HepG2 (cell line): ENCODE data around the gene CFAP73. TPM values are rescaled to one million over a fixed set of nuclear protein-coding genes. Genes with fewer than 3 reads are reported as not detected.

Experiments
- ATAC-seq: fragments of 200-7000 bp; cut with Tn5 transposase; 3 replicates; pipeline ENCODE4 v1.9.1; 2020; ENCODE audit warnings: mild to moderate bottlenecking, moderate library complexity
- BruUV-seq: library from RNA; stranded (reverse); fragments of 400-500 nt; replicated peaks from 2 replicates; lab custom pipeline; 2021; lab: Mats Ljungman, UMichigan
- CTCF ChIA-PET: fragments of 300-600 bp; formaldehyde crosslinking; extraction: SDS; loops from one replicate; lab custom pipeline; 2021; ENCODE audit warnings: low total read pairs, inconsistent platforms, low intra/inter-chr PET ratio; lab: Yijun Ruan, JAX
- POLR2A ChIA-PET: fragments of 350-600 bp; sonication (Branson Sonifier 250); formaldehyde crosslinking; loops from one replicate; lab custom pipeline; 2020; ENCODE audit warnings: antibody characterized with exemption, inconsistent platforms; lab: Yijun Ruan, JAX
- DNase-seq: peaks from one replicate; pipeline ENCODE4 v3.0.0-alpha.2; 2015; ENCODE audit warnings: low spot score
- FAIRE-seq: peaks from 3 replicates; lab custom pipeline; 2011; peaks lifted over from hg19 to GRCh38; lab: Jason Lieb, UNC
- H2AFZ ChIP-seq: one replicate; pipeline ENCODE4 v1.6.1; 2011; ENCODE audit warnings: low read length, inconsistent platforms
- H3K27ac ChIP-seq: fragments of 300-600 bp; 3 replicates; pipeline ENCODE4 v1.8.0; 2011; ENCODE audit warnings: mixed run types, mild to moderate bottlenecking, mixed read lengths, low read length, inconsistent platforms; ENCODE audit not compliant: insufficient read depth; ENCODE audit errors: extremely low read length
- H3K27me3 ChIP-seq, 2 experiments: fragments of 200-600 bp in 1 of 2; 2 replicates in 1 of 2; 3 replicates in 1 of 2; pipeline versions ENCODE4 v1.6.0 to v1.8.0; 2011; ENCODE audit warnings: low read length in 2 of 2, mild to moderate bottlenecking in 2 of 2, moderate library complexity in 2 of 2, inconsistent platforms in 1 of 2; ENCODE audit not compliant: insufficient read depth in 2 of 2, control insufficient read depth in 1 of 2
- H3K36me3 ChIP-seq, 2 experiments: fragments of 200-600 bp in 1 of 2; replicated peaks in 1 of 2; 2 replicates in 1 of 2; 3 replicates in 1 of 2; pipeline versions ENCODE4 v1.5.1 to v1.8.0; 2011; ENCODE audit warnings: low read length in 2 of 2, inconsistent platforms in 1 of 2; ENCODE audit not compliant: insufficient read depth in 2 of 2, control insufficient read depth in 1 of 2
- H3K4me1 ChIP-seq: 2 replicates; pipeline ENCODE4 v1.5.1; 2012; ENCODE audit warnings: low read length, inconsistent platforms; ENCODE audit not compliant: insufficient read depth
- H3K4me2 ChIP-seq: 2 replicates; pipeline ENCODE4 v1.6.0; 2011; ENCODE audit warnings: low read depth, low read length, inconsistent platforms
- H3K4me3 ChIP-seq, 3 experiments: fragments of 200-600 bp in 1 of 3; sonication (generic), shearing (Covaris generic) in 1 of 3; replicated peaks in 1 of 3; 2 replicates each; pipeline ENCODE4 v1.5.1; 2011 to 2016; ENCODE audit warnings: low read length in 3 of 3, inconsistent platforms in 2 of 3, low read depth in 2 of 3, mild to moderate bottlenecking in 2 of 3, control low read depth in 1 of 3, mixed read lengths in 1 of 3; ENCODE audit not compliant: insufficient read depth in 1 of 3
- H3K79me2 ChIP-seq: one replicate; pipeline ENCODE4 v1.6.1; 2011; ENCODE audit warnings: low read length, inconsistent platforms; ENCODE audit not compliant: insufficient read depth
- H3K9ac ChIP-seq: 2 replicates; pipeline ENCODE4 v1.6.0; 2011; ENCODE audit warnings: mild to moderate bottlenecking, low read depth, low read length, inconsistent platforms; ENCODE audit not compliant: insufficient read depth
- H3K9me3 ChIP-seq: 2 replicates; pipeline ENCODE4 v1.5.1; 2012; ENCODE audit warnings: mild to moderate bottlenecking, low read length
- H4K20me1 ChIP-seq: 2 replicates; pipeline ENCODE4 v1.6.0; 2011; ENCODE audit warnings: inconsistent platforms, mild to moderate bottlenecking, low read length, moderate library complexity; ENCODE audit not compliant: insufficient read depth
- ISX ChIP-seq: sonication (generic); formaldehyde crosslinking; conservative IDR thresholded peaks from 2 replicates; pipeline ENCODE4 v1.5.0; 2020; ENCODE audit warnings: missing genetic modification reagents
- MAFF ChIP-seq: IDR thresholded peaks from 2 replicates; pipeline ENCODE4 v1.6.1; 2011; ENCODE audit warnings: low read depth, low read length, improper control_type of control experiment
- MAFK ChIP-seq, 2 experiments: IDR thresholded peaks in 1 of 2; conservative IDR thresholded peaks in 1 of 2; 2 replicates each; pipeline ENCODE4 v1.6.1; 2011; ENCODE audit warnings: improper control_type of control experiment in 2 of 2, low read length in 2 of 2
- NR2F1 ChIP-seq, 2 experiments: fragments of 450-650 bp in 1 of 2; formaldehyde crosslinking in 1 of 2; IDR thresholded peaks; 2 replicates each; pipeline versions ENCODE4 v1.5.0 to v1.6.1; 2016 to 2020; ENCODE audit warnings: mild to moderate bottlenecking in 1 of 2, missing compliant biosample characterization in 1 of 2, missing genetic modification reagents in 1 of 2, moderate library complexity in 1 of 2
- SMARCE1 ChIP-seq: fragments of 450-650 bp; IDR thresholded peaks from 2 replicates; pipeline ENCODE4 v1.6.1; 2017; ENCODE audit warnings: borderline replicate concordance
- TAF1 ChIP-seq: sonication (generic); formaldehyde crosslinking; IDR thresholded peaks from 2 replicates; pipeline ENCODE4 v1.4.0; 2020; ENCODE audit warnings: missing genetic modification reagents
- ZNF350 ChIP-seq: sonication (generic); formaldehyde crosslinking; IDR thresholded peaks from 2 replicates; pipeline ENCODE4 v1.4.0; 2020; ENCODE audit warnings: mild to moderate bottlenecking, low read depth, missing genetic modification reagents, borderline replicate concordance
- ZNF792 ChIP-seq: IDR thresholded peaks from 2 replicates; pipeline ENCODE4 v1.6.1; 2016
- WGBS: methylation state at CpG from one replicate; pipeline ENCODE4 v1.1.6; 2017; ENCODE audit warnings: low lambda C conversion rate; 5-methylcytosine and 5-hydroxymethylcytosine counted together
- in situ Hi-C: cut with HindIII; loops from 2 replicates; pipeline ENCODE4 v1.10.0; 2017; ENCODE audit warnings: low pct_unique_long_range_greater_than_20kb; ENCODE audit not compliant: extremely low pct_ligation_motif_present
- intact Hi-C: fragments of 100-400 bp; cut with micrococcal nuclease; formaldehyde crosslinking; loops from one replicate; pipeline ENCODE4 v1.10.0; 2022; ENCODE audit not compliant: unreplicated experiment
- polyA plus RNA-seq, 8 experiments: library from polyadenylated mRNA; depleted of rRNA in 3 of 8; stranded (reverse) in 7 of 8; unstranded in 1 of 8; fragments of >200 nt; fragmentation: Illumina TruSeq in 4 of 8; extraction: Trizol in 4 of 8; gene quantifications; 2 replicates each; pipeline versions ENCODE4 v1.2.1 to v1.2.3, GENCODE V29; 2011 to 2016; ENCODE audit warnings: low read depth in 4 of 8, missing spikeins in 1 of 8, mixed read lengths in 1 of 8; ENCODE audit not compliant: insufficient read depth in 1 of 8
- total RNA-seq, 5 experiments: library from RNA; depleted of rRNA; stranded (reverse); fragments of >200 nt; fragmentation: Illumina TruSeq; extraction: Trizol; gene quantifications; 2 replicates each; pipeline ENCODE4 v1.2.3, GENCODE V29; 2016; ENCODE audit warnings: low read depth in 1 of 5

Gene CFAP73
- total and polyA plus RNA-seq, 2 of the 13 experiments (the other 11 are each of a cell fraction or from before 2014, with no cell fraction given) = not detected

DNA sequence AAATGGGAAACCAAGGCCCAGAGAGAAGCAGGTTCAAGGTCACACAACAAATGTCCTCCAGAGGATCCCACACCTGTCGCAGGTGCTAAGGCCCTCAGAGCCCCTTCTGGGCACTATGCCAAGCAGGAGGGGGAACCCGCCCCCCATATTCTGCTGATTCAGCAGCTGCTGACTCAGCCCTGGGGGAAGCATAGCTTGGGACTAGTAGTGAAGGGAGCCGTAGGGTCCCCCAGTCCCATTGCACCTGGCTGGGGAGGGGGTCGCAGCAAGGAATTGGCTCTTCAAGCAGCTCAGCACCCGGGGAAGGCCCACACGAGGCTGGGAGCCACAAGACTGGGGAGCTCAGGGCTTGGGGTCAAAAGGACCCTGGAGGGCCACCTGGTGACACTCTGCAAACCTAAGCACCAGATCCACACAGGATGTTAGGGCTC is 15.0 kb upstream of the CFAP73 start:
- Histone ChIP-seq H3K4me2 (no peak overlapping the region), H3K4me1 (no peaks in the 10 kb centered on the region), H3K36me3 (no peaks in the 10 kb centered on the region), H2AFZ (no peak overlapping the region), H3K9ac (no peak overlapping the region), H3K9me3 (no peaks in the 10 kb centered on the region), H4K20me1 (no peaks in the 10 kb centered on the region), H3K4me3 (no peak overlapping the region), H3K79me2 (no peaks in the 10 kb centered on the region), H3K27me3 (peaks cover 0 to 1% of the 10 kb centered on the region in 2 experiments; a peak in 1 of 5 replicates), H3K27ac (no peak overlapping the region)
- FAIRE-seq = no peak
- ATAC-seq = no peak
- peak; percentile 93 for TF ChIP-seq MAFF
- no peak for TF ChIP-seq TAF1 (CRISPR knock-in tag)
- TF ChIP-seq ZNF350 (CRISPR knock-in tag) = no peak
- TF ChIP-seq NR2F1 (CRISPR knock-in tag; IDR thresholded peaks at IDR 0.05) = no peak
- TF ChIP-seq ISX (CRISPR knock-in tag) = no peak
- TF ChIP-seq MAFK (conservative IDR thresholded peaks at IDR 0.05 in 1 of 2, IDR thresholded peaks at IDR 0.05 in 1 of 2; ENCODE audit: low read length in 2 of 2) = peak; percentile 95
- TF ChIP-seq ZNF792 = no peak
- TF ChIP-seq SMARCE1 = no peak
- no peak for DNase-seq
- CTCF ChIA-PET = no interaction called here
- POLR2A ChIA-PET = no interaction called here
- BruUV-seq = no TSS peak
- 37% methylated on average over 2 of the region's 6 CpGs for WGBS
- intact Hi-C loops = no loop called here
- in situ Hi-C loops = no loop called here
